SK-N-SH treated with all-trans-retinoic acid at 6 μM for 48 hours (cell line): ENCODE results near the gene TSNAX.

Source experiments
- ATAC-seq: fragments of 200-7000 bp; cut with Tn5 transposase; 3 replicates; pipeline ENCODE4 v1.9.1; 2020; ENCODE audit warnings: mild to moderate bottlenecking, moderate library complexity
- ARNTL ChIP-seq: fragments of 450-650 bp; formaldehyde crosslinking; IDR thresholded peaks from 2 replicates; pipeline ENCODE4 v1.5.0; 2020; ENCODE audit warnings: low read depth, mild to moderate bottlenecking, moderate library complexity, borderline replicate concordance
- BACH2 ChIP-seq: fragments of 250-450 bp; sonication (Bioruptor Pico); IDR thresholded peaks from 2 replicates; pipeline ENCODE4 v1.9.0; 2021; ENCODE audit warnings: mild to moderate bottlenecking, borderline replicate concordance
- CSDC2 ChIP-seq: fragments of 250-450 bp; sonication (Bioruptor Pico); IDR thresholded peaks from 2 replicates; pipeline ENCODE4 v1.5.0; 2020; ENCODE audit warnings: mild to moderate bottlenecking, moderate library complexity
- ESRRG ChIP-seq: fragments of 250-450 bp; sonication (Bioruptor Pico); IDR thresholded peaks from 2 replicates; pipeline ENCODE4 v1.6.1; 2021; ENCODE audit warnings: mild to moderate bottlenecking
- GLIS3 ChIP-seq: fragments of 250-450 bp; sonication (Bioruptor Pico); IDR thresholded peaks from 2 replicates; pipeline ENCODE4 v1.5.0; 2020; ENCODE audit warnings: mild to moderate bottlenecking, moderate library complexity
- ISL1 ChIP-seq: fragments of 250-450 bp; sonication (Bioruptor Pico); IDR thresholded peaks from 2 replicates; pipeline ENCODE4 v2.1.2; 2022; ENCODE audit warnings: mild to moderate bottlenecking, moderate library complexity
- OSR1 ChIP-seq: fragments of 250-450 bp; sonication (Bioruptor Pico); IDR thresholded peaks from 2 replicates; pipeline ENCODE4 v1.8.0; 2022; ENCODE audit warnings: moderate library complexity, mild to moderate bottlenecking, inconsistent platforms
- RARB ChIP-seq: fragments of 250-450 bp; sonication (Bioruptor Pico); IDR thresholded peaks from 2 replicates; pipeline ENCODE4 v1.8.0; 2021; ENCODE audit warnings: mild to moderate bottlenecking, moderate library complexity
- TCF4 ChIP-seq: fragments of 250-450 bp; sonication (Bioruptor Pico); IDR thresholded peaks from 2 replicates; pipeline ENCODE4 v1.8.0; 2021; ENCODE audit warnings: mild to moderate bottlenecking, moderate library complexity, borderline replicate concordance
- TOX ChIP-seq: fragments of 250-450 bp; sonication (Bioruptor Pico); IDR thresholded peaks from 2 replicates; pipeline ENCODE4 v1.8.0; 2021; ENCODE audit warnings: mild to moderate bottlenecking, moderate library complexity, borderline replicate concordance
- ZFP30 ChIP-seq: fragments of 450-650 bp; formaldehyde crosslinking; IDR thresholded peaks from 2 replicates; pipeline ENCODE4 v1.5.0; 2022; ENCODE audit warnings: mild to moderate bottlenecking, moderate library complexity
- ZNF565 ChIP-seq: fragments of 450-650 bp; formaldehyde crosslinking; conservative IDR thresholded peaks from 2 replicates; pipeline ENCODE4 v1.5.0; 2020; ENCODE audit warnings: low read depth, mild to moderate bottlenecking, moderate library complexity
- ZNF70 ChIP-seq: fragments of 450-650 bp; formaldehyde crosslinking; IDR thresholded peaks from 2 replicates; pipeline ENCODE4 v1.5.0; 2020; ENCODE audit warnings: mild to moderate bottlenecking, moderate library complexity
- TF ChIP-seq, protein P1 (sequence below): fragments of 250-450 bp; sonication (Bioruptor Pico); IDR thresholded peaks from 2 replicates; pipeline ENCODE4 v1.5.1; 2021; ENCODE audit warnings: mild to moderate bottlenecking, moderate library complexity
- TF ChIP-seq, protein P2 (sequence below): fragments of 250-450 bp; sonication (Bioruptor Pico); IDR thresholded peaks from 2 replicates; pipeline ENCODE4 v1.5.1; 2020; ENCODE audit warnings: low read depth, mild to moderate bottlenecking, moderate library complexity
- TF ChIP-seq, protein P3 (sequence below): fragments of 250-450 bp; sonication (Bioruptor Pico); IDR thresholded peaks from 2 replicates; pipeline ENCODE4 v1.5.0; 2020; ENCODE audit warnings: mild to moderate bottlenecking, moderate library complexity
- TF ChIP-seq, protein P4 (sequence below): fragments of 250-450 bp; sonication (Bioruptor Pico); IDR thresholded peaks from 2 replicates; pipeline ENCODE4 v1.8.0; 2020; ENCODE audit warnings: mild to moderate bottlenecking, moderate library complexity, borderline replicate concordance

Gene TSNAX

DNA sequence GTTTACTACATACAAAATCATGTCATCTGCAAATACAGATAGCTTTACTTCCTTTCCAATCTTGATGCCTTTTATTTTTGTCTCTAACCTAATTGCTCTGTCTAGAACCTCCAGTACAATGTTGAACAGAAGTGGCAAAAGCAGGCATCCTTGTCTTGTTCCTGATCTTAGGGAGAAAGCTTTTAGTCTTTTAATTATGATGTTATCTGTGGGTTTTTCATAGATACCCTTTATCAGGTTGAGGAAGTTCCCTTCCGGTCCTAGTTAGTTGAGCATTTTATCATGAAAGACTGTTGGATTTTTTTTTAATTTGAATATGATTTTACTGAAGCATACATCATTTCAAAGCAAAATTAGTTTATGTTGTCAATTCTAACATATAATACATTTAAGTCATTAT lies 52.4 kb downstream of the TSNAX start (continued):
- TF ChIP-seq ESRRG (CRISPR knock-in tag) (no peak), BACH2 (no peak), CSDC2 (CRISPR knock-in tag) (no peak), GLIS3 (CRISPR knock-in tag) (0 out of 2 replicates have a peak, but pooled peaks have one; percentile 65), OSR1 (no peak)
- TF ChIP-seq, protein P1, sequence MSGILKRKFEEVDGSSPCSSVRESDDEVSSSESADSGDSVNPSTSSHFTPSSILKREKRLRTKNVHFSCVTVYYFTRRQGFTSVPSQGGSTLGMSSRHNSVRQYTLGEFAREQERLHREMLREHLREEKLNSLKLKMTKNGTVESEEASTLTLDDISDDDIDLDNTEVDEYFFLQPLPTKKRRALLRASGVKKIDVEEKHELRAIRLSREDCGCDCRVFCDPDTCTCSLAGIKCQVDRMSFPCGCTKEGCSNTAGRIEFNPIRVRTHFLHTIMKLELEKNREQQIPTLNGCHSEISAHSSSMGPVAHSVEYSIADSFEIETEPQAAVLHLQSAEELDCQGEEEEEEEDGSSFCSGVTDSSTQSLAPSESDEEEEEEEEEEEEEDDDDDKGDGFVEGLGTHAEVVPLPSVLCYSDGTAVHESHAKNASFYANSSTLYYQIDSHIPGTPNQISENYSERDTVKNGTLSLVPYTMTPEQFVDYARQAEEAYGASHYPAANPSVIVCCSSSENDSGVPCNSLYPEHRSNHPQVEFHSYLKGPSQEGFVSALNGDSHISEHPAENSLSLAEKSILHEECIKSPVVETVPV (CRISPR knock-in tag): 0 out of 2 replicates have a peak, but pooled peaks have one; percentile 50

DNA sequence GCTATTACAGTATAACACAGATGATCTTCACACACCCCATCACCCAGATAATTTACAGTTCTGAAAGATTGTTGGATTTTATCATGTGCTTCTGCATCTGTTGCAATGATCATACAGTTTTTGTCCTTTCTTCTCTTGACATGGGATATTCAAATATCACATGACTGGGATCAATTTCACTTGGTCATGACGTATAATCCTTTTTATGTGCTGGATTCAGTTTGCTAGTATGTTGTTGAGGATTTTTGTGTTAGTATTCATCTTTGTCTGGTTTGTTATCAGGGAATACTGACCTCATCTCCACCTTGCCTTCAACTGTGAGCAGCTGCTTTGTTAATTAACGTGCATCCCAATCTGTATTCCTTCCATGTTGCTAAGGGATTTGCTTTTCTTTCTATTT lies 53.4 kb downstream of the TSNAX start:
- TF ChIP-seq, protein P2, sequence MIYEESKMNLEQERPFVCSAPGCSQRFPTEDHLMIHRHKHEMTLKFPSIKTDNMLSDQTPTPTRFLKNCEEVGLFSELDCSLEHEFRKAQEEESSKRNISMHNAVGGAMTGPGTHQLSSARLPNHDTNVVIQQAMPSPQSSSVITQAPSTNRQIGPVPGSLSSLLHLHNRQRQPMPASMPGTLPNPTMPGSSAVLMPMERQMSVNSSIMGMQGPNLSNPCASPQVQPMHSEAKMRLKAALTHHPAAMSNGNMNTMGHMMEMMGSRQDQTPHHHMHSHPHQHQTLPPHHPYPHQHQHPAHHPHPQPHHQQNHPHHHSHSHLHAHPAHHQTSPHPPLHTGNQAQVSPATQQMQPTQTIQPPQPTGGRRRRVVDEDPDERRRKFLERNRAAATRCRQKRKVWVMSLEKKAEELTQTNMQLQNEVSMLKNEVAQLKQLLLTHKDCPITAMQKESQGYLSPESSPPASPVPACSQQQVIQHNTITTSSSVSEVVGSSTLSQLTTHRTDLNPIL (CRISPR knock-in tag): no peak
- TF ChIP-seq, protein P3, sequence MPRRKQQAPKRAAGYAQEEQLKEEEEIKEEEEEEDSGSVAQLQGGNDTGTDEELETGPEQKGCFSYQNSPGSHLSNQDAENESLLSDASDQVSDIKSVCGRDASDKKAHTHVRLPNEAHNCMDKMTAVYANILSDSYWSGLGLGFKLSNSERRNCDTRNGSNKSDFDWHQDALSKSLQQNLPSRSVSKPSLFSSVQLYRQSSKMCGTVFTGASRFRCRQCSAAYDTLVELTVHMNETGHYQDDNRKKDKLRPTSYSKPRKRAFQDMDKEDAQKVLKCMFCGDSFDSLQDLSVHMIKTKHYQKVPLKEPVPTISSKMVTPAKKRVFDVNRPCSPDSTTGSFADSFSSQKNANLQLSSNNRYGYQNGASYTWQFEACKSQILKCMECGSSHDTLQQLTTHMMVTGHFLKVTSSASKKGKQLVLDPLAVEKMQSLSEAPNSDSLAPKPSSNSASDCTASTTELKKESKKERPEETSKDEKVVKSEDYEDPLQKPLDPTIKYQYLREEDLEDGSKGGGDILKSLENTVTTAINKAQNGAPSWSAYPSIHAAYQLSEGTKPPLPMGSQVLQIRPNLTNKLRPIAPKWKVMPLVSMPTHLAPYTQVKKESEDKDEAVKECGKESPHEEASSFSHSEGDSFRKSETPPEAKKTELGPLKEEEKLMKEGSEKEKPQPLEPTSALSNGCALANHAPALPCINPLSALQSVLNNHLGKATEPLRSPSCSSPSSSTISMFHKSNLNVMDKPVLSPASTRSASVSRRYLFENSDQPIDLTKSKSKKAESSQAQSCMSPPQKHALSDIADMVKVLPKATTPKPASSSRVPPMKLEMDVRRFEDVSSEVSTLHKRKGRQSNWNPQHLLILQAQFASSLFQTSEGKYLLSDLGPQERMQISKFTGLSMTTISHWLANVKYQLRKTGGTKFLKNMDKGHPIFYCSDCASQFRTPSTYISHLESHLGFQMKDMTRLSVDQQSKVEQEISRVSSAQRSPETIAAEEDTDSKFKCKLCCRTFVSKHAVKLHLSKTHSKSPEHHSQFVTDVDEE (CRISPR knock-in tag): no peak
- TF ChIP-seq ARNTL (no peak), TCF4 (CRISPR knock-in tag) (no peak), ISL1 (CRISPR knock-in tag) (no peak), OSR1 (no peak), ZFP30 (CRISPR knock-in tag) (no peak), ZNF70 (CRISPR knock-in tag) (no peak), BACH2 (no peak), CSDC2 (CRISPR knock-in tag) (no peak), ZNF565 (no peak), TOX (CRISPR knock-in tag) (no peak)
- TF ChIP-seq, protein P1 (CRISPR knock-in tag): no peak
- TF ChIP-seq, all 23 proteins: peak for 0
- no peak for ATAC-seq

DNA sequence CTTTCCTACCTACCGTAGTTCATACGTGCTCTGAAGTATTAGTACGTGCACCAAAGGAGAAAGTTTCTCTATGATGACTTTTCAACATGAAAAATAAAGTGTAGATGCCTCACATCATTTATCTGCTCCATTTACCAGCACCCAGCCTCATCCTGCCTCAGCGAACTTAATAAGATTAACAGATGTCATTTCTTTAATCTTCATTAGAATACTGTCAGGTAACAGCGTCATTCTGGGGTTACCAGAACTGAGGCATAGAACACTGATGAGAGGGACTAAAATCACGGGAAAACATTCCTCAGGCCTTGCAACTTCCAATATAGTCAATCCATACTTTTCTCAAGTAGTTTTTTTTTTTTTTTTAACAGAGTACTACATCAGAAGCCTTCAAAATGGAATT lies 54.9 kb downstream of the TSNAX start:
- ATAC-seq: no peak
- TF ChIP-seq, protein P2 (CRISPR knock-in tag): no peak
- TF ChIP-seq ARNTL: no peak
- TF ChIP-seq ISL1 (CRISPR knock-in tag): no peak
- TF ChIP-seq, protein P3 (CRISPR knock-in tag): no peak
- TF ChIP-seq, protein P4, sequence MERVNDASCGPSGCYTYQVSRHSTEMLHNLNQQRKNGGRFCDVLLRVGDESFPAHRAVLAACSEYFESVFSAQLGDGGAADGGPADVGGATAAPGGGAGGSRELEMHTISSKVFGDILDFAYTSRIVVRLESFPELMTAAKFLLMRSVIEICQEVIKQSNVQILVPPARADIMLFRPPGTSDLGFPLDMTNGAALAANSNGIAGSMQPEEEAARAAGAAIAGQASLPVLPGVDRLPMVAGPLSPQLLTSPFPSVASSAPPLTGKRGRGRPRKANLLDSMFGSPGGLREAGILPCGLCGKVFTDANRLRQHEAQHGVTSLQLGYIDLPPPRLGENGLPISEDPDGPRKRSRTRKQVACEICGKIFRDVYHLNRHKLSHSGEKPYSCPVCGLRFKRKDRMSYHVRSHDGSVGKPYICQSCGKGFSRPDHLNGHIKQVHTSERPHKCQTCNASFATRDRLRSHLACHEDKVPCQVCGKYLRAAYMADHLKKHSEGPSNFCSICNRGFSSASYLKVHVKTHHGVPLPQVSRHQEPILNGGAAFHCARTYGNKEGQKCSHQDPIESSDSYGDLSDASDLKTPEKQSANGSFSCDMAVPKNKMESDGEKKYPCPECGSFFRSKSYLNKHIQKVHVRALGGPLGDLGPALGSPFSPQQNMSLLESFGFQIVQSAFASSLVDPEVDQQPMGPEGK (CRISPR knock-in tag): no peak
- TF ChIP-seq GLIS3 (CRISPR knock-in tag): no peak
- no peak for TF ChIP-seq RARB (CRISPR knock-in tag)
- TF ChIP-seq, all 23 proteins: peak for 0
